GM19324 (cell line): ENCODE data around the gene IL9.
"Not testable (repeated sequence)": the region's sequence is repeated elsewhere in the genome, so short reads cannot be mapped to it uniquely, and the experiment has no call there.

Experiments used
- ATAC-seq: cut with Tn5 transposase; IDR thresholded peaks from one replicate; pipeline ENCODE4 v1.9.1; 2021; ENCODE audit warnings: mild to moderate bottlenecking, moderate library complexity; ENCODE audit not compliant: unreplicated experiment, low FRiP score

IL9 gene

GRCh38 chr5:135871268-135871915, 24.2 kb downstream of the IL9 start:
- no peak for ATAC-seq

GRCh38 chr5:135869935-135870334, 25.7 kb downstream of the IL9 start:
- no peak for ATAC-seq

- no peak for ATAC-seq
These were observed 26.4 kb downstream of the IL9 start for GRCh38 chr5:135869276-135869675.

- ATAC-seq: no peak
These were observed 27.0 kb downstream of the IL9 start for GRCh38 chr5:135868681-135869080.

- no peak for ATAC-seq
These were observed 28.0 kb downstream of the IL9 start for GRCh38 chr5:135867599-135867998.

GRCh38 chr5:135866016-135866415, 29.6 kb downstream of the IL9 start:
- ATAC-seq: no peak

GRCh38 chr5:135864503-135865435, 30.9 kb downstream of the IL9 start:
- no peak for ATAC-seq

- no peak for ATAC-seq
These were observed 32.9 kb downstream of the IL9 start for GRCh38 chr5:135862744-135863143.

GRCh38 chr5:135862086-135862485, 33.6 kb downstream of the IL9 start:
- ATAC-seq: no peak

- no peak for ATAC-seq
These were observed 34.0 kb downstream of the IL9 start for GRCh38 chr5:135861641-135862040.

GRCh38 chr5:135859641-135860040, 36.0 kb downstream of the IL9 start:
- ATAC-seq: no peak

GRCh38 chr5:135859186-135859585, 36.5 kb downstream of the IL9 start:
- ATAC-seq: not testable (repeated sequence)

GRCh38 chr5:135857630-135858311, 37.9 kb downstream of the IL9 start:
- ATAC-seq: no peak

GRCh38 chr5:135851915-135852845, 43.5 kb downstream of the IL9 start:
- ATAC-seq: no peak

GRCh38 chr5:135851186-135851914, 44.3 kb downstream of the IL9 start:
- ATAC-seq: no peak

- no peak for ATAC-seq
These were observed 45.0 kb downstream of the IL9 start for GRCh38 chr5:135850671-135851070.

- no peak for ATAC-seq
These were observed 45.4 kb downstream of the IL9 start for GRCh38 chr5:135850231-135850630.

GRCh38 chr5:135847976-135848375, 47.7 kb downstream of the IL9 start:
- no peak for ATAC-seq

GRCh38 chr5:135846311-135846710, 49.3 kb downstream of the IL9 start:
- ATAC-seq: no peak
